NCI-H748 (cell line): ENCODE measurements around the gene PCDHAC1.
"Not testable (repeated sequence)": the region's sequence is repeated elsewhere in the genome, so short reads cannot be mapped to it uniquely, and the experiment has no call there.

Source experiments
- DNase-seq: peaks from one replicate; lab custom pipeline; 2025; ENCODE audit not compliant: unreplicated experiment; lab: John Stamatoyannopoulos, UW

Gene PCDHAC1, protein sequence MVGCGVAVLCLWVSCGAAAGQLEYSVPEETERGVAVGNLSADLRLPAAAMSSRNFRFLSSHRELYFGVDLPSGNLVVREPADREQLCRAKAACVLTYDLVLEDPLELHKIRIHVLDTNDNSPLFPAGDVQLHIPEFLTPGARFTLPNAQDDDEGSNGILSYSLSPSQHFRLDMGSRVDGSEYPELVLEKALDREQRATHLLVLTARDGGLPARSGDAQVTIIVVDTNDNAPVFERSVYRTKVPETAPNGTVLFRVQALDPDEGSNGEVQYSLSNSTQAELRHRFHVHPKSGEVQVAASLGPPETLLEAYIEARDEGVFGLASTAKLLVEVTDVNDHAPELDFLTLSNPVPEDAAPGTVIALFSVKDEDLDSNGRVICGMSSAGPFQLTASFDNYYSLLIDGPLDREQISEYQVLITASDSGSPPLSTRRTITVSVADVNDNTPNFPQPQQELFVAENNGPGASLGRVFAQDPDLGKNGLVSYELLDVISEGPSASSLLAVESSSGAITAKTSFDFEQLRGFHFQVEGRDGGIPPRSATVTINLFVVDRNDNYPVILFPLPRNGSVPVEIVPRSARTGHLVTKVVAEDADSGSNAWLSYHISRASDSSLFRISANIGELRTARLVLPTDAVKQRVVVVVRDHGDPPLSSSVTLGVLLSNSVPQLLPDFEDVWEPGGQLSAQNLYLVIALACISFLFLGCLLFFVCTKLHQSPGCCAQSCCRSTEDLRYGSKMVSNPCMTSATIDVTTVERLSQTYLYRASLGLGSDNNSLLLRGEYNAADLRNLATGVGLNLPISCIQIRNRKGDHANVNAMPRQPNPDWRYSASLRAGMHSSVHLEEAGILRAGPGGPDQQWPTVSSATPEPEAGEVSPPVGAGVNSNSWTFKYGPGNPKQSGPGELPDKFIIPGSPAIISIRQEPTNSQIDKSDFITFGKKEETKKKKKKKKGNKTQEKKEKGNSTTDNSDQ

GRCh38 chr5:140925806-140926442 lies at the start of gene PCDHAC1:
PCDHAC1 (plus strand) TSS chr5:140926299; CDS start chr5:140926893, 594 bp downstream.
- peak; percentile 90 for DNase-seq

DNA sequence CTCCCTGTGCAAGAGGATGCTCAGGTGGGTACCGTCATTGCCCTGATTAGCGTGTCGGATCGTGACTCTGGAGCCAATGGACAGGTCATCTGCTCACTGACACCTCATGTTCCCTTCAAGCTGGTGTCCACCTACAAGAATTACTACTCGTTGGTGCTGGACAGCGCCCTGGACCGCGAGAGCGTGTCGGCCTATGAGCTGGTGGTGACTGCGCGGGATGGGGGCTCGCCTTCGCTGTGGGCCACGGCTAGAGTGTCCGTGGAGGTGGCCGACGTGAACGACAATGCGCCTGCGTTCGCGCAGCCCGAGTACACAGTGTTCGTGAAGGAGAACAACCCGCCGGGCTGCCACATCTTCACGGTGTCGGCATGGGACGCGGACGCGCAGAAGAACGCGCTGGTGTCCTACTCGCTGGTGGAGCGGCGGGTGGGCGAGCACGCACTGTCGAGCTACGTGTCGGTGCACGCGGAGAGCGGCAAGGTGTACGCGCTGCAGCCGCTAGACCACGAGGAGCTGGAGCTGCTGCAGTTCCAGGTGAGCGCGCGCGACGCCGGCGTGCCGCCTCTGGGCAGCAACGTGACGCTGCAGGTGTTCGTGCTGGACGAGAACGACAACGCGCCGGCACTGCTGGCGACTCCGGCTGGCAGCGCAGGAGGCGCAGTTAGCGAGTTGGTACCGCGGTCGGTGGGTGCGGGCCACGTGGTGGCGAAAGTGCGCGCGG lies 49.4 kb upstream of the PCDHAC1 start:
- DNase-seq = not testable (repeated sequence)

GRCh38 chr5:140877262-140877581 lies 48.9 kb upstream of the PCDHAC1 start:
- DNase-seq = no peak

GRCh38 chr5:140881889-140882590 lies 44.1 kb upstream of the PCDHAC1 start, which contains the start of gene PCDHA13:
PCDHA13 (plus strand) TSS chr5:140882124; CDS start chr5:140882269, 145 bp downstream.
- DNase-seq = peak; percentile 93

GRCh38 chr5:140882591-140882899 lies 43.6 kb upstream of the PCDHAC1 start:
- DNase-seq = peak; percentile 92

DNA sequence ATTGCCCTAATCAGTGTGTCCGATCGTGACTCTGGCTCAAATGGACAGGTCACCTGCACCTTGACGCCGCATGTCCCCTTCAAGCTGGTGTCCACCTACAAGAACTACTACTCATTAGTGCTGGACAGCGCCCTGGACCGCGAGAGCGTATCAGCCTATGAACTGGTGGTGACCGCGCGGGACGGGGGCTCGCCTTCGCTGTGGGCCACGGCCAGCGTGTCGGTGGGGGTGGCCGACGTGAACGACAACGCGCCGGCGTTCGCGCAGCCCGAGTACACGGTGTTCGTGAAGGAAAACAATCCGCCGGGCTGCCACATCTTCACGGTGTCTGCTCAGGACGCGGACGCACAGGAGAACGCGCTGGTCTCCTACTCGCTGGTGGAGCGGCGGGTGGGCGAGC lies 42.7 kb upstream of the PCDHAC1 start:
- DNase-seq = no peak

DNA sequence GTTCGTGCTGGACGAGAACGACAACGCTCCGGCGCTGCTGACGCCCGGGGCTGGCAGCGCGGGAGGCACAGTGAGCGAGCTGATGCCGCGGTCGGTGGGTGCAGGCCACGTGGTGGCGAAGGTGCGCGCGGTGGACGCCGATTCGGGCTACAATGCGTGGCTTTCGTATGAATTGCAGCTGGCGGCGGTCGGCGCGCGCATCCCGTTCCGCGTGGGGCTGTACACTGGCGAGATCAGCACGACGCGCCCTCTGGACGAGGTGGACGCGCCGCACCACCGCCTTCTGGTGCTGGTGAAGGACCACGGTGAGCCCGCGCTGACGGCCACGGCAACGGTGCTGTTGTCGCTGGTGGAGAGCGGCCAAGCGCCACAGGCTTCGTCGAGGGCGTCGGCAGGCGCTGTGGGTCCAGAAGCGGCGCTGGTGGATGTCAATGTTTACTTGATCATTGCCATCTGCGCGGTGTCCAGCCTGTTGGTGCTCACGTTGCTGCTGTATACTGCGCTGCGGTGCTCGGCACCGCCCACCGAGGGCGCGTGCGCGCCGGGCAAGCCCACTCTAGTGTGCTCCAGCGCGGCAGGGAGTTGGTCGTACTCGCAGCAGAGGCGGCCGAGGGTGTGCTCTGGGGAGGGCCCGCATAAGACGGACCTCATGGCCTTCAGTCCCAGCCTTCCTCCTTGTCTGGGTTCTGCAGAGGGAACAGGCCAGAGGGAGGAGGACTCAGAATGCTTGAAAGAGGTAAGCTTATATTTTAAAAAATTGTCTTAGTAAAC lies 42.0 kb upstream of the PCDHAC1 start:
- no peak for DNase-seq

DNA sequence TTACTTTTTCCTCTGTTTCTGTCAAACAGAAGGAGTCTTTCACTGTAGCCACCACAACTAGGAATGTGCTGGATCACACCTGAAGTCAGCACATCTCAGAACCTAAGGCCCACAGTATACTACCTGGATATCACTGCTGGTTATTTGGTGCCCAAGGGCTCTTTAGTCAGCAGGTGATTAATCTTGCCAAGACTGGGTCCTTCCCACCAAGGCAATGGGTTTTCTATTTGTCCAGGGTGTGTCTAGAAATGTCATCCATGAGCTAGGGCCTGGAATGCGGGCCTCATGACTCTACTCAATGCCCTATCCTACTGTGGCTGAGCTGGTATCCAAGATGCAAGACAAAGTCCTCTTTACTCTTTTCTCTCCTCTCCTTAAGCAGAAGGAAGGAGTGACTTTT lies 9.8 kb upstream of the PCDHAC1 start:
- no peak for DNase-seq

DNA sequence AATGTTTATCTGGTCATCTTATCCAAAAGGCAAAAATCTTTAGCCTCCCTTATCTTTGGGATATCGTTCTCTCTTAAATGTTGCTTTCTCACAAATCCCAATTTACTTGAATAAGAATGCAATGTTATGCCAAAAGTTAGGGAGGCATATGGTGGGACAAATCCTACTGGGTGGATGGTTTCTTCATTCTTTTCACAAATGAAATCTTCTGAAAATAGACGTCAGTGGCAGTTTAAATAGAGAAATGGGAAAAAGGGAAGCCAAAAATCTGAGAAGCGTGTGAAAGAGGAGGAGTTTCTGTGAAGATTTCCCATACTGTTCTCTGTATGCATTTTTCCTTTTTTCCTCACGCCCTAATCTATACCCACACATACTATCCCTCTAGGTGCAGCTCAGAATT lies 2.5 kb upstream of the PCDHAC1 start:
- no peak for DNase-seq

- DNase-seq = peak; percentile 94
Measured at GRCh38 chr5:140926443-140927227, 536 bp downstream of the PCDHAC1 start.

DNA sequence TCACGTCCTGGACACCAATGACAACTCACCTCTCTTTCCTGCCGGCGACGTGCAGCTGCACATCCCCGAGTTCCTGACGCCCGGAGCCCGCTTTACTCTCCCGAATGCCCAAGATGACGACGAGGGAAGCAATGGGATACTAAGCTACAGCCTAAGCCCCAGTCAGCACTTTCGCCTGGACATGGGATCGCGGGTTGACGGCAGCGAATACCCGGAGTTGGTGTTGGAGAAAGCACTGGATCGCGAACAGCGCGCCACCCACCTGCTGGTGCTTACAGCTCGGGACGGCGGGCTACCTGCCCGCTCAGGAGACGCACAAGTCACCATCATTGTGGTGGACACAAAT lies 1.1 kb downstream of the PCDHAC1 start:
- DNase-seq = peak; percentile 61

- no peak for DNase-seq
Measured at GRCh38 chr5:140934964-140935606, 9.0 kb downstream of the PCDHAC1 start.

DNA sequence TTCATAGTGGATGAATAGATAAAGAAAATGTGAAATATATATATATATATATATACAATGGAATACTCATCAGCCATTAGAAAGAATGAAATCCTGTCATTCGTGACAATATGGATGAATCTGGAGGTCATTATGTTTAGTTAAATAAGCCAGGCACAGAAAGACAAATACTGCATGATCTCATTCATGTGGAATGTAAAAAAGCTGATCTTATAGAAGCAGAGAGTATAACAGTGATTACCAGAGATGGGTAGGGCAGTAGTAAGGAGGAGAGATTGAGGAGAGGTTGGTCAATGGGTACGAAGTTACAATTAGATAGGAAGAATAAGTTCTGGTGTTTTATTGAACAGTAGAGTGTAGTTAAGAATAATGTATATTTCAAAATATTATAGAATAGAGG lies 20.5 kb downstream of the PCDHAC1 start:
- no peak for DNase-seq

DNA sequence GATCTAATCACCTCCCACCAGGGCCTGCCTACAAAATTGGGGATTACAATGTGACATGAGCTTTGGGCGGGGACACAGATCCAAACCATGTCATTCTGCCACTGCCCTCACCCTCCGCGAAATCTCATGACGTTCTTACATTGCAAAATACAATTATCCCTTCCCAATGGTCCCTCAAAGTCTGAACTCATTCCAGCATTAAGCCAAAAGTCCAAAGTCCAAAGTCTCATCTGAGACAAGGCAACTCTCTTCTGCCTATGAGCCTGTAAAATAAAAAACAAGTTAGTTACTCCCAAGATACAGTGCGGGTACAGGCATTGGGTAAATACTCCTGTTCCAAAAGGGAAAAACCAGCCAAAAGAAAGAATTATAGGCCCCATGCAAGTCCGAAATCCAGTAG lies 25.5 kb downstream of the PCDHAC1 start:
- DNase-seq = no peak

- DNase-seq = no peak
Measured at GRCh38 chr5:140953234-140953633, 27.1 kb downstream of the PCDHAC1 start.

DNA sequence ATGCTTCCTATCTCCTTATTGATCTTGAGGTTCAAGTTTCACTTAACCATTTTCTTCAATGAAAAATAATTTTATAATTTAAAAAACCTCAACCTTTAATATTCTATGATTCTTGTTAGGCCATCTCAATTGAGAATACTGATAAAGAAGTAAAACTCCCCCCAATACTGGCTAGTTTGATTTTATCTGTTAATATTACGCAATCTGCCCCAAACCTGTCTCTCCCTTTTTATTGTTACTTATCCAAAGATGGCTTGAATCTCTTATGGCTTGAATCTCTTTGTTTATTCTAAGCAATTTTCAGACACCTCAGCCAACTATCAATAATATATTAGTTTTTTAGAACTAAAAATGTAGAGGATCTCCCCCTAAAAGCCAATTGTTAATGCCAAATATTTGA lies 36.1 kb downstream of the PCDHAC1 start:
- no peak for DNase-seq

- no peak for DNase-seq
Measured at GRCh38 chr5:140964356-140964755, 38.3 kb downstream of the PCDHAC1 start.

DNA sequence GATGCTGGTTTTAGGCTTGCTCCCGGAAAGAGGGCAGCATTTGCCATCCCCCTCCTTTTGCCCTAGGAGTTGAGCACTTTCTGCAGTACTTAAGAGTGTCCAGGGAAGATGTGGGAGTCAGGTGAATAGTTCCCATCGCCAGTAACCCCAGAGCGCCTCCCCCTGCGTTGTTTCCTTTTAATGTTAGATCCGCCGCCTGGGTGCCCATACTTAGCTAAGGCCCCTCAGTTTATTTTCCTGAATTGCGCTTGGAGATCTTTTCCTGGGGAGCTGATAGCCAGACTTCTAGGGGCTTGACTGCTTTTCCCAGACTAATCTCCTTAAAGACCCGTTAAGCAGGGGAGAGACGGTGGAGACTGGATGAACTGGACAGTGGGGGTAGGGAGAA lies 39.8 kb downstream of the PCDHAC1 start:
- DNase-seq = no peak
